K562 (cell line): Measurements from ENCODE around the gene ACAD10. TPM values are rescaled to one million over a fixed set of nuclear protein-coding genes. Genes with fewer than 3 reads are reported as not detected.
"Not testable (repeated sequence)": the region's sequence is repeated elsewhere in the genome, so short reads cannot be mapped to it uniquely, and the experiment has no call there.

Source experiments
- ATAC-seq: fragments of 200-7000 bp; cut with Tn5 transposase; 3 replicates; pipeline ENCODE4 v1.9.1; 2020; ENCODE audit warnings: moderate library complexity
- BruUV-seq: library from RNA; stranded (reverse); fragments of 400-500 nt; replicated peaks from 2 replicates; lab custom pipeline; 2021; lab: Mats Ljungman, UMichigan
- CTCF ChIA-PET: fragments of 300-600 bp; formaldehyde crosslinking; extraction: SDS; loops from one replicate; lab custom pipeline; 2021; ENCODE audit warnings: low intra/inter-chr PET ratio; lab: Yijun Ruan, JAX
- POLR2A ChIA-PET: fragments of 300-600, 350-650 bp; sonication (Branson Sonifier 250); formaldehyde crosslinking; extraction: SDS; loops from one replicate; lab custom pipeline; 2021; ENCODE audit warnings: antibody characterized with exemption, inconsistent platforms; lab: Yijun Ruan, JAX
- DNase-seq, 4 experiments: peaks; one replicate each; pipeline versions ENCODE4 v3.0.0 to v3.0.0-alpha.2; 2011 to 2018; ENCODE audit warnings: low spot score in 3 of 4, mixed read lengths in 3 of 4; ENCODE audit errors: extremely low read depth in 1 of 4
- FAIRE-seq: peaks from 2 replicates; lab custom pipeline; 2011; peaks lifted over from hg19 to GRCh38; lab: Jason Lieb, UNC
- H2AFZ ChIP-seq: 2 replicates; pipeline ENCODE4 v1.6.0; 2011; ENCODE audit warnings: low read depth, low read length, control low read depth, inconsistent platforms
- H3K27ac ChIP-seq: fragments of 200-600 bp; 3 replicates; pipeline ENCODE4 v1.8.0; 2011; ENCODE audit warnings: low read depth, mild to moderate bottlenecking, control low read depth, inconsistent platforms, low read length, moderate library complexity, mixed read lengths; ENCODE audit errors: extremely low read depth
- H3K27me3 ChIP-seq, 2 experiments: fragments of 300-600 bp in 1 of 2; 2 replicates in 1 of 2; 3 replicates in 1 of 2; pipeline versions ENCODE4 v1.6.0 to v1.8.0; 2011; ENCODE audit warnings: inconsistent platforms in 2 of 2, low read length in 2 of 2, mild to moderate bottlenecking in 1 of 2, mixed read lengths in 1 of 2, moderate library complexity in 1 of 2; ENCODE audit not compliant: control insufficient read depth in 2 of 2, insufficient read depth in 2 of 2
- H3K36me3 ChIP-seq: fragments of 300-600 bp; 3 replicates; pipeline ENCODE4 v1.8.0; 2011; ENCODE audit warnings: mild to moderate bottlenecking, low read length, inconsistent platforms; ENCODE audit not compliant: control insufficient read depth, insufficient read depth
- H3K4me1 ChIP-seq, 2 experiments: fragments of 200-600 bp in 1 of 2; replicated peaks in 1 of 2; 2 replicates in 1 of 2; 3 replicates in 1 of 2; pipeline versions ENCODE4 v1.5.1 to v1.8.0; 2011; ENCODE audit warnings: inconsistent platforms in 2 of 2, low read length in 2 of 2, mild to moderate bottlenecking in 1 of 2, mixed read lengths in 1 of 2, moderate library complexity in 1 of 2; ENCODE audit not compliant: control insufficient read depth in 2 of 2, insufficient read depth in 2 of 2
- H3K4me2 ChIP-seq: 2 replicates; pipeline ENCODE4 v1.6.1; 2011; ENCODE audit warnings: low read length, control low read depth, inconsistent platforms, mixed read lengths; ENCODE audit not compliant: insufficient read depth
- H3K4me3 ChIP-seq: fragments of 200-600 bp; sonication (generic), shearing (Covaris generic); 2 replicates; pipeline ENCODE4 v1.5.1; 2016; ENCODE audit warnings: control low read depth, inconsistent platforms
- H3K79me2 ChIP-seq: fragments of 200-600 bp; 3 replicates; pipeline ENCODE4 v1.8.0; 2011; ENCODE audit warnings: low read length, inconsistent platforms; ENCODE audit not compliant: control insufficient read depth, insufficient read depth
- H3K9ac ChIP-seq, 2 experiments: 2 replicates each; pipeline versions ENCODE4 v1.6.0 to v1.6.1; 2011; ENCODE audit warnings: low read depth in 2 of 2, low read length in 2 of 2, control low read depth in 1 of 2, inconsistent platforms in 1 of 2, mild to moderate bottlenecking in 1 of 2, mixed read lengths in 1 of 2; ENCODE audit not compliant: insufficient read depth in 1 of 2
- H3K9me1 ChIP-seq: one replicate; pipeline ENCODE4 v1.6.0; 2011; ENCODE audit warnings: inconsistent platforms, mild to moderate bottlenecking, low read length, moderate library complexity; ENCODE audit not compliant: control insufficient read depth, insufficient read depth
- H3K9me3 ChIP-seq: replicated peaks from 2 replicates; pipeline ENCODE4 v1.5.1; 2011; ENCODE audit warnings: low read depth, low read length, inconsistent platforms; ENCODE audit not compliant: control insufficient read depth, insufficient read depth
- H4K20me1 ChIP-seq: replicated peaks from 2 replicates; pipeline ENCODE4 v1.6.1; 2011; ENCODE audit warnings: low read length, inconsistent platforms, mixed read lengths; ENCODE audit not compliant: control insufficient read depth, insufficient read depth
- ATF3 ChIP-seq, 2 experiments: fragments of 450-650 bp in 1 of 2; sonication (generic) in 1 of 2; formaldehyde crosslinking in 1 of 2; IDR thresholded peaks in 1 of 2; conservative IDR thresholded peaks in 1 of 2; 2 replicates each; pipeline versions ENCODE4 v1.6.1 to v1.8.1; 2016 to 2023; ENCODE audit warnings: mild to moderate bottlenecking in 2 of 2, moderate library complexity in 2 of 2, inconsistent platforms in 1 of 2, missing genetic modification reagents in 1 of 2
- CEBPB ChIP-seq: fragments of 450-650 bp; IDR thresholded peaks from 2 replicates; pipeline ENCODE4 v1.6.1; 2016; ENCODE audit warnings: missing genetic modification characterization, missing compliant biosample characterization
- CEBPG ChIP-seq, 3 experiments: fragments of 200-800 bp in 1 of 3; sonication (Bioruptor generic) in 1 of 3; sonication (generic) in 1 of 3; formaldehyde crosslinking in 1 of 3; IDR thresholded peaks in 2 of 3; conservative IDR thresholded peaks in 1 of 3; 2 replicates each; pipeline versions ENCODE4 v1.6.1 to v1.8.0; 2016 to 2022; ENCODE audit warnings: missing compliant biosample characterization in 2 of 3, missing genetic modification characterization in 2 of 3, mild to moderate bottlenecking in 1 of 3, missing genetic modification reagents in 1 of 3
- WGBS: fragments of 100-300 bp; shearing (Covaris generic); methylation state at CpG from one replicate; pipeline ENCODE4 v1.1.6; 2016; ENCODE audit warnings: low coverage, mixed read lengths; ENCODE audit not compliant: insufficient coverage; ENCODE audit errors: missing lambda C conversion rate; 5-methylcytosine and 5-hydroxymethylcytosine counted together
- in situ Hi-C: fragments of 300-500 bp; cut with MboI; formaldehyde crosslinking; loops from 4 replicates; pipeline ENCODE4 v1.15.0; 2018; ENCODE audit warnings: inconsistent platforms, mixed read lengths
- intact Hi-C: fragments of 100-400 bp; cut with micrococcal nuclease; formaldehyde crosslinking; loops from 2 replicates; pipeline ENCODE4 v1.14.2; 2022
- polyA plus RNA-seq, 8 experiments: library from polyadenylated mRNA; depleted of rRNA in 4 of 8; stranded (reverse) in 5 of 8; unstranded in 3 of 8; fragments of >200 nt; fragmentation: Nextera tagmentation in 2 of 8; fragmentation: Illumina TruSeq in 1 of 8; extraction: Ambion mirVana in 2 of 8; extraction: Trizol in 1 of 8; gene quantifications; 2 replicates each; pipeline versions ENCODE4 v1.2.1 to v1.2.3, GENCODE V29; 2011 to 2014; ENCODE audit warnings: inconsistent platforms in 1 of 8, missing spikeins in 1 of 8
- total RNA-seq, 7 experiments: library from RNA; depleted of rRNA in 6 of 7; stranded (reverse); fragments of >200 nt in 6 of 7; fragmentation: Illumina TruSeq in 2 of 7; extraction: Trizol in 2 of 7; gene quantifications; 2 replicates each; pipeline versions ENCODE4 v1.2.1 to v1.2.3, GENCODE V29; 2011 to 2021; ENCODE audit warnings: low replicate concordance in 1 of 7

ACAD10 gene
- total and polyA plus RNA-seq, 9 of the 15 experiments (the other 6 are each of a cell fraction or from before 2014, with no cell fraction given): 2.3 to 19.2 (median 12.0) TPM

- H2AFZ ChIP-seq; H4K20me1 ChIP-seq; H3K4me2 ChIP-seq; ATAC-seq; H3K9ac ChIP-seq; intact Hi-C loops; H3K27me3 ChIP-seq; H3K79me2 ChIP-seq; BruUV-seq; H3K27ac ChIP-seq; H3K9me3 ChIP-seq; FAIRE-seq; DNase-seq; CTCF ChIA-PET; in situ Hi-C loops; H3K4me3 ChIP-seq; H3K9me1 ChIP-seq; TF ChIP-seq ATF3 (CRISPR knock-in tag; conservative IDR thresholded peaks at IDR 0.05); CEBPG (CRISPR knock-in tag; IDR thresholded peaks at IDR 0.05): not testable (repeated sequence)
- Histone ChIP-seq H3K36me3 (peaks cover 11% of the 10 kb centered on the region; the same call in 1 of the 3 replicates), H3K4me1 (peaks cover 7 to 29% of the 10 kb centered on the region in 2 experiments; a peak in 4 of 5 replicates)
- TF ChIP-seq ATF3 (IDR thresholded peaks at IDR 0.05): peak; percentile 76
- TF ChIP-seq CEBPB (tag): peak; percentile 61
- peak; percentile 20 to 62; a peak in 2 of 4 replicates for TF ChIP-seq CEBPG (tag; conservative IDR thresholded peaks at IDR 0.05 in 1 of 2, IDR thresholded peaks at IDR 0.05 in 1 of 2)
- 89% methylated on average over 6 of the region's 9 CpGs for WGBS
- POLR2A ChIA-PET: interaction anchor here (0.6 to 1.0 kb wide), 3 partner anchors 8 to 1516 kb away, joined by 3 to 4 read pairs (median 4); no protein-coding TSS in a partner anchor
These were observed 53.7 kb downstream of the ACAD10 start for GRCh38 chr12:111739524-111739923.
